ENCODE data around the gene GLRX5.

The GLRX5 gene

DNA sequence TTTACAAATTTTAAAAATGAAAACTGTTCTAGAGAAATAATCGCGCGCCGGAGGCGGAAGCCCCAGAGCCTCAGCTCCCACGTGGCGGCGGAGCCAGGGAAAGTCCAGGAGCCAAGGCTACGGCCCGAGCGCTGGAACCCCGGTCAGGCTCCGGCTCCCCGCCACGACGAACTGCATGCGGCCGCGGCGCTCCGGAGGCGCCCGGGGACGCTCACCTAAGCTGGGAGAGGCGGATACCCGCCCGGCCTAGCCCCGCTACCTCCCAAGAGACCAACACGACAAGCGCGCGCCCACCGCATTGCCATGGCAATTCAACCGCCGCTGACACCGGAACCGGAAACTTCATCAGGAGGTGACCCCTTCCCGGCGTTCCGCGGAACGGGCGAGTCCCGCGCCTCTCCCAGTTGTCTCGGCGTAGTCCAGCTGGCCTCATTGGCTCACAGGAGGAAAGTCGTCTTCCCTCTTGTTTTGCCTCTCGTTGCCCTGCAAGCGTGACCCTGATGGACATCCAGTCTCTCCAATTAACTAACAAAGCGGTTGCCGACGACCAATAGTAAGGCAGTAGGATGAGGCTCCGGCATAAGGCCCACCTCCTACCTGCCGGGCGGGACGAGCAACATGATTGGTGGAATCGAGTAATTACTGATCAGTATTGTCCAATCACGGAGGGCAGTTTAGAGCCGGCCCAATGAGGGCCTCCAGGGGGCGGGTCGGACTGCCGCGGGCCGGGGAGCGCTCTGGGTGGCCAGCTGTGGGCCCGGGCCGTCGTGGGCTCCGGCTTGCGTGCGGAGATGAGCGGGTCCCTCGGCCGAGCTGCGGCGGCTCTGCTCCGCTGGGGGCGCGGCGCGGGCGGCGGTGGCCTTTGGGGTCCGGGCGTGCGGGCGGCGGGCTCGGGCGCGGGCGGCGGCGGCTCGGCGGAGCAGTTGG lies at the start of gene GLRX5:
GLRX5 (plus strand) TSS at position 752 of the 927 bp plus-strand sequence; CDS start at position 792, 40 bp downstream.
- peak; percentile 100 for DNase-seq (ENCODE audit: low read depth)

- no peak for DNase-seq (ENCODE audit: low read depth)
Observed at GRCh38 chr14:95485222-95485819, 49.5 kb upstream of the GLRX5 start.

DNA sequence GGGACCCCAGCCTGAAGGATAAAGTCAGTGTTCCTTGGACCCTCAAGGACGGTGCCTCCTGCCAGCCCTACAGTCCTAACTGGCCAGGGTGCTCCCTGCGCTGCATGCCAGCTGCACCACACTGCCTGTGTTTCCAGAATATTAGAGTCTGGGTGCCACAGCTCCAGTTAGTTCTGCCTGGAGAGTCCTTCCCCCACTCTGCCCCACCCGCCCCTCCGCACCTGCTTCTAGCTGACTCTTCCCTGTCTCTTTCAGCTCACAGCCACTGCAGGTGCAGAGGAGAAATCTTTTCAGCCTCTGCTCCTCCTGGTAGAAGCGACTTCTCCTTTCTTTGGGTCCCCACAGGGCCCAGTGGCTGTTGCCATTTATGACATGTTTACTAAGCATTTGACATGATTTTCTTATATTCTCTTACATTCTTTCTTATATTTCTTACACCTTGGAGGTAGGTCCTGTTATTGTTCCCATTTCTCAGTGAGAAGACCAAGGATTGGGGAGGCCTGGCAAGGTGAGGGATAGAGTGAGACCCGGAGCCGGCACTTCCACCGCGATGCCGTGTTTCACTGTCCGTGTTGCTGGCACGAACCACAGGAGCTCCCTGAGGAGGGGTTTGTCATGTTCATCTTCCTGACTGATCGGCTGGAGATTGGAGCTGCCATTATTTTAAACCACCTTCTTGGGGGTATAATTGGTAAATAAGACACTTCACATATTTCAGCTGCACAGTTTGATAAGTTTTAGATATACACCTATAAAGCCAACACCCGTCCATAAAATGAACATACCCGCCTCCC lies 47.8 kb upstream of the GLRX5 start:
- DNase-seq (ENCODE audit: low read depth): no peak

- DNase-seq (ENCODE audit: low read depth): no peak
Observed at GRCh38 chr14:95487669-95488084, 47.2 kb upstream of the GLRX5 start.

DNA sequence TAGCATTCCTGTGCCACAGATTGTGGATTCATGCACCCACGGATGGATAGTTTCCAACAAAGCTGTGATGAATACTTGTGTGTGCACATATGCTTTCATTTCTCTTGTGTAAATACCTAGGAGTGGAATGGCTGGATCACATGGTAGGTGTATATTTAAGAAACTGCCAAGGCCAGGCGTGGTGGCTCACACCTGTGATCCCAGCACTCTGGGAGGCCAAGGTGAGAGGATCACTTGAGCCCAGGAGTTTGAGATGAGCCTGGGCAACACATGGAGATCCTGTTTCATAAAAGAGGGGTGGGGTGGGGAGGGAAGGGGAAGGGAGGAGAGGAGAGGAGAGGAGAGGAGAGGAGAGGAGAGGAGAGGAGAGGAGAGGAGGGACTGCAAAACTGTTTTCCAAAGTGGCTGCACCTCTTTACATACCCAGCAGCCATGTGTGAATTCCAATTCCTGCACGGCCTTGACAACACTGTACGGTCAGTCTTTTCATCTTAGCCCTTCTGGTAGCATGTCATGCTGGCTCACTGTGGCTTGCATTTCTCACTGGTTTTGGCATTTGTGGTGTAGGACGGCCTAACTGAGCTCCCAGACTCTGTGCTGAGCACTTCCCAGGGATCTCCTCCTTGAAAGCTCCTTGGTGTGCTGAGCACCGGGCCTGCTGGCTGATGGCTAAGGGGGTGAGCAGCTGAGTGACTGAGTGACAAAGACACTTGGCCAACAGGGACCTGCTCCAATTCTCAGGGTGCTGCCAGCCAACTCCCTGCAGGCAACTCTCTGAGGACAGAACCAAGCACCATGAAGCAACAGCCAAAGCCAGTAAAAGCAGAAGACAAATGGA lies 46.3 kb upstream of the GLRX5 start:
- DNase-seq (ENCODE audit: low read depth): no peak

DNA sequence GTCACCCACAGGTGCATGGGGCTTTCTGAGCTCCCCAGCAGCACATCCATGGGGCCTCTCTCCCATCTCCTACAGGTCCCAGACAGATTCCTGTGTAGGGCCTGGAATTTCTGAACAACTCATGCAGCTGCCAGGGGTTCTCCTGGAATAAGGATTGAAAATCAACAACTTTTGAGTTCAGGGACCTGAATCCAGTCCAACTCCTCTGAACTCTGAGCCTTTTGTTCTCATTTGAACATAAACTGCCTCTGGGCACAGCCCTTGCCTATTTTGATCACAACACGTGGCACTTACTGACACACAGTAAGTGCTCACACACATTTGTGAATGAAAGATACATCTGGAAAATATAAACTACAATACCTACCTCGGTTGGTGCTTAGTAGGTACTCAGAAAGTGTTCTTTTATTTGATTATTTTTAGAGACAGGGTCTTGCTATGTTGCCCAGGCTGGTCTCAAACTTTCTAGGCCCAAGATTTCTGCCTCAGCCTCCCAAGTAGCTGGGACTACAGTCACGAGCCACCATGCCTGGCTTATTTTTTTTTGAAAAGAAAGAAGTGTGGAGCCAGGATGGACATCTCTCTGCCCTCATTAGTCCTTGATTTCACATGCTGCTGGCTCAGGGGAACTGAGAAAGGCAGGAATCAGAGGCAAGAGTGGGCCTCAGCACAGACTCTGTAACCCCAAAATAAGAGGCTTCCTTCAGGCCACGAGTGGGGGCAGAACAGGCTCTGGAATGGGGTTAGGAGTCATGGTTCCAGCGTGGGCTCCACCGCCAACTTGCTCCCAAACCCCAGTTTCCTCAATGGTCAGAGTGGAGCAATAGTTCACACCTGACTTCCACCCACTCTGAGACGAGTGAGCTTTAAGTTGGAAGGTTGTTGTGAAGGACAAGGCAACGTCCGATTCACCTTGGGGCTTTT lies 45.4 kb upstream of the GLRX5 start:
- DNase-seq (ENCODE audit: low read depth): no peak

DNA sequence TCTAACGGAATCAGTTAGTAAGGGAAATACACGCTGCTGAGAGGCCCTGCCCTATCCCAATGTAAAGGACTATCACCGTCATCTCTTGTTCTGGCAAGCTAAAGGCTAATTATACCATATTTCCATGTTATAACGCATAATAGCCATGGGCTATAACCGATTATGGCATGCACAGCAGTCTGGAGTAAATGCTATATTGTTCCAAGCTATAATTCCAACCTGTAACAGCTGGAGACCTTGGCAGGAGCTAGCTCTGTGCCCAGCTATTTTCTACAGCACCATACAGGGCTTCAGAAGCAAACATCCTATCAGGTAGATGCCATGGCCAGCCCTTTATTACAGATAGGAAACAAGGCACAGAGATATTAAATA lies 44.7 kb upstream of the GLRX5 start:
- no peak for DNase-seq (ENCODE audit: low read depth)

DNA sequence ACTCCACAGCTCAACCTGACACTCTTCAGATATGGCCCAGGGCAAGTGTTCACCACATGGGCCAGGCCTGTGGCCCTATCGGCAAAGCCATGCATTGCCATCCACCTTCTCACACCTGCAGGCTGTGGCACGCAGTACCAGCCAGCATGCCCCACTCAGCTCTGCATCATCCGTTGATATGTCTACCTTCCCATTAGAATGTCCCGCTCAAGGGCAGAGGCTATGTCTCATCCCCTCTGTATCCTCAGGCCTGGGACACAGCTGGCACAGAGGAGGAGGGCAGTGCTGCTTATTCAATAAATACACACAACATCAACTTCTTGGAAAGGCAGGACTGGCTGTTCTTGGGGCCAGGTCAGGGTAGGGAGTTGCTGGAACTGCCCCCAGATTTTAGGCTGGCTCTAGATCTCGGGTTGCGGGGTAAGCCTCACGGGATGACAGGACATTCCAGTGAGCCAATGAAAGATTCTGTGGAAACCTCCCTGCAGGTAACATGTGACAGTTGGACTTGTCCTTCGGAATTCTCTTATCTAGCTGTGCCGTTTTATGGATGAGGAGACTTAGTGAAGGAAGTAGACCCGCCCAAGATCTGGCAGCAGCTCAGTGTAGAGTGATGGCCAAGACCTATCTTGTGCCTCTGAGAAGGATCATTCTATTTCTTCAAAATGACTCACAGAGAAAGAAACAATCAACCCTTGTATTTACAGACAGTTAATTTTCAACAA lies 44.0 kb upstream of the GLRX5 start:
- DNase-seq (ENCODE audit: low read depth): no peak

- DNase-seq (ENCODE audit: low read depth): no peak
Observed at GRCh38 chr14:95491936-95492608, 42.8 kb upstream of the GLRX5 start.

DNA sequence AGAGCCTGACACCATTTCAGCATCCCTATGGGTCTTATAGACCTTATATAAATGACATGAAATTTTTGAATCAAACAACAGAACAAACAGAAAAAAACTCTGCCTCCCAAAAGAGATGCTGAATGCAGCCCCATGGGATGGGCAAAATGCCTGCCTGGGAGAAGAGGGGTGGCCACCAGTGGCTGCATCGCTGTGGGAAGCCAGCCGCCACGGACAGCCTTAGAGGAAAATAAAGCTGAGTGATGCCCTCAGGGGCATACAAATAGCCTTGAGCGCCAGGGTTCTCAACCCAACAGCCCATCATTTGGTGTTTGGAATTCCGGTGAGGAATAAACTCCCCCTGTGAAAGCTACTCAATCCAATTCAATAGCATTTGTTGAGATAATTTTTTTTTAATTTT lies 41.3 kb upstream of the GLRX5 start:
- DNase-seq (ENCODE audit: low read depth): no peak

DNA sequence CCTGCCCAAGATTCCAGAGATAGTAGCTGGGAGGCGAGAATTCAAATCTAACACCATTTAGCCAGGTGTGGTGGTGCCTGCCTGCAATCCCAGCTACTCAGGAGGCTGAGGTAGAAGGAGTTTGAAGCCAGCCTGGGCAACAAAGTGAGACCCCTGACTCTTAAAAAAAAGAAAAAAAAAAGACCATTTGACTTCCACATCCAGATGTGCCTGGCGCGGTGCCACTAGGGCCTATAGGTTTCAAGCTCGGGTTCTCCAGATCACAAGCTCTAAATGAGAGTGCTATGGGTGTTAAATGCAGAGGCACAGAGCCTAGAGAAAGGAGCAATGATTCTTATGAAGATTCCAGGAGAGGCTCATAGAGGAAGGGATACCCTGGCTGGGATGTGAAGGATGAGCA lies 40.9 kb upstream of the GLRX5 start:
- DNase-seq (ENCODE audit: low read depth): no peak

DNA sequence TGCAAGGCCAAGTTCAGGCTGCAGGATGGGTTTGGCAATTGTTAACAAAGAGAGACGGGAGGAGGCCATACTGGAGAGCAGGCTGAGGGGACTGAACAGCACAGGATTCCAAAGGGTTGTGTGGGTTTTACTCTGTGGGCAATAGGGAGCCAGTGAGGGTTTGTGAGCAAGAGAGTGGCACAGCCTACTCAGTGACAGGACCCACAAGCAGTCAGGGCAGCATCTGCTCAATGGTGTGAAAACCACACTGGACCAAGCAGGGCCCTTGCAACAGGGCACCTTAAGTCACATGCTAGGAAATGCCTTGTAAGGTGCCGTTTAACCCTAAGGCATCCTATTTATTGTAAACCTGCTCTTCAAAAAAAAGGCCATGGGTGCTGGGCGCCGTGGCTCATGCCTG lies 40.4 kb upstream of the GLRX5 start:
- no peak for DNase-seq (ENCODE audit: low read depth)

DNA sequence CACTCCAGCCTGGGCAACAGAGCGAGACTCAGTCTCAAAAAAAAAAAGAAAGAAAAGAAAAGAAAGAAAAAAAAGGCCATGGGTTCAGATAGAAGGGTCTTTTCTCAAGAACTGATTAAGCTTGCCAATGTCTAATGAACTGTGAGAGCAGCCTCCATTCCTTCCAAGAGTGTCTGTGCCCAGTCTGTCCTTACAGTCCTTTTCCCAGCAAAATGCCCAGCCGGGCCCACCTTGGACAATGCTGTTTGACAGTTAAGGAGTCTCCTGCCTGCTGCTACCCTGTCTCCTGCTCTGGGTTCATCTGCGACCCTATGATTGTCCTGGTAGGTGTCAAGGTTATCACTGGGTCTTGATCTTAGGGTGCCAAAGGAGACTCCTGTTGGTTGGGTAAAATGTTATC lies 39.8 kb upstream of the GLRX5 start:
- DNase-seq (ENCODE audit: low read depth): no peak

DNA sequence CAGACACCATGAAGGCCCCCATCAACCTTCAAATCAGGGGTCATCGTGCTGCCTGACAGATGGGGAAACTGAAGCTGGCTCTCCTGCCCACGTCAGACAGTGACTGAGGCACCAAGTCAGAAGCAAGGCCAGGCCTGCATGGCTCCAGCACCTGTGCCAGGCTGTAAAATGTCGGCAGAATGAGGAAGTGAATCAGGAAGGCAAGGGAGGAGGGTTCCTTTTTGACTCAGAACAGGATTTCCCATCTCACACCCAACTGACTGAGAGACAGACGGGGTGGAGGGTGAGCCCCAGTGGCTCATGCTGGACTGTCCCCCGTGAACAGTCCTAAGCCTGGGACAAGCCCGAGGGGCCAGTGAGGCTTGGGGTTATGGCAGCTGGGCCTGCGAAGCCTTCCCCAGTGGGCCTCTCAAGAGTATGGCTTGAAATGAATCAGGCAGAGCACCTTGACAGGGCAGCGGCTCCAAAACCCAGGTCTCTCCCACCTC lies 39.3 kb upstream of the GLRX5 start:
- DNase-seq (ENCODE audit: low read depth): no peak

DNA sequence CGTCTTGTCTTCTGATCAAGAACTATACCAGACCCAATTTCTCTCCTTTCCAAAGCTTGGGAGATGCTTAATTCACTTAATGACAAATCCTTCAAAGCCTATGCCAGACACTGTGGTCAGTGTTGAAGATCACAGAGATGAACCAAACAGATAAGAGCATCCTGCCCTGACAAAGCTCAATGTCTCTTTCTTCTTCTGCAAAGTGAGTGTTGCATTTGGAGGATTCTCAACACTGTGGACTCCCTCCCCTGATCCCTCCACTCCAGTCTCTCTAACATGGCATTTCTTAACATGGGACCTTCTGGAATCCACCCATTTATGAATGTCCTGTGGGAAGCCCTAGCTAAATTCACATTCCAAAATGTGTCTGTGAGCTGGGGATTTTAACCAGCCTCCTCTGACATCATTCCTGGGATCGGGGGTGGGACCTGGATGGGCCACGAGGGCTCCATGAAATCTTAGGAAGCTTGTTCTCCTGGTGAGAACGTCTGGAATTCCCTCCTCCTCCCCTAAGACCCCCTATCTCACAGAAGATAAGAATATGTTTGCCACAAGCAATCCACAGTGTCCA lies 38.7 kb upstream of the GLRX5 start:
- DNase-seq (ENCODE audit: low read depth): no peak

GRCh38 chr14:95496690-95497259 lies 38.1 kb upstream of the GLRX5 start:
- DNase-seq (ENCODE audit: low read depth): no peak

DNA sequence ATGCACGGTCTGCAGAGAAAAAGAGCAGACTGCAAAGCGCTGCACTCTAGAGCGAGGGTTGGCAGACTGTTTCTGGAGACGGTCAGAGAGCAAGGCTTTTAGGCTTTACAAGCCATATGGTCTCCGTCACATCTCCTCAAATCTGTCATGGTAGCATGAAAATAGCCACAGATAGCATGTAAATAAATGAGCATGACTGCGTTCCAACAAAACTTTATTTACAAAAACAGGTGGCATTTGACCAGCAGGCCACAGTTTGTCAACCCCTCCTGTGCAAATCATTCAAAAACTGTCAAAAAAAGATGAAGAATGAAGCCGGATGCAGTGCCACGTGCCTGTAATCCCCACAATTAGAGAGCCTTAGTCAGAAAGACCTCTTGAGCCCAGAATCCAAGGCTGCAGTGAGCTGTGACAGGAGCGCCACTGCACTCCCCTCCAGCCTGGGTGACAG lies 37.3 kb upstream of the GLRX5 start:
- DNase-seq (ENCODE audit: low read depth): no peak

DNA sequence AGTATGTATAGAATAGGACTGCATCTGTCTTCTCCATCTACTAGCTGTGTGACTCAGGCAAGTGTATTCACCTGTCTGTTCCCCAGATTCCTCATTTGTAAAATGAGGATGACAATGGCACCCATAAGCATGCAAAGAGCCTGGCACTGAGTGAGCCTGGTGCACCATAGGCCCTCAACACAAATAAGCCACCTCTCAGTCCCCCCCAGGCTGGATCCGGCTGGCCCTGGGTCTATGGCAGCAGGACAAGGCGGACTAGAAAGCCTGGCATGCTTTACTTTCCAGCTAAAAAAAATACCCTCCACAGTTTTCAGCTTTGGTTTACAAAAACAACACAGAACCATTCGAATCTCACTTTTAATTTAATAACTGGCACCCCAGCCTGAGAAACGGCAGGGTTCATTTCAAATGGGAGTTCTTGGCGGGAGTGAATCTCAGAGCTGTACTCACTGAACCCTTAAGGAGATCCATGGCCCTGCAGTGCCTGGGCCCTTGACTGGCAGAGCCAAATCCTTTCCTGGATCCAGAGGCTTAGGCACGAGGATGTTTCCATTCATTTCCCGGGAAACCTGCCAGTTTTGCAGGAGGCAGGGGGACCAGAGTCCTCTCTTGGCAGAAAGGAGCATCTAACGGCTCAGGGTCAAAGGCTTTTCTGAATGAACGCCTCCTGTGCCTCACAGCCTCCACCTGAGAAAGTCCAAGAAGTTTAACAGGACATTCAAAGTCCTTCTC lies 36.1 kb upstream of the GLRX5 start:
- DNase-seq (ENCODE audit: low read depth): no peak
